Astrocyte of the cerebellum (primary cell): ENCODE data around the gene ASS1.
A peak's percentile ranks its signal among the peaks of the same experiment; 100 is the strongest.

Source experiments
- DNase-seq: peaks from one replicate; pipeline ENCODE4 v3.0.0-alpha.2; 2011; ENCODE audit warnings: low read depth
- H3K4me3 ChIP-seq: 2 replicates; pipeline ENCODE4 v1.5.1; 2011; ENCODE audit warnings: mild to moderate bottlenecking, low read depth, low read length, moderate library complexity
- CTCF ChIP-seq: IDR thresholded peaks from 2 replicates; pipeline ENCODE4 v1.5.1; 2012; ENCODE audit warnings: low read length, low read depth, moderate library complexity, mild to moderate bottlenecking; ENCODE audit errors: missing control alignments
- in situ Hi-C: cut with HindIII; loops from 2 replicates; pipeline ENCODE4 v1.10.0; 2017; ENCODE audit warnings: low sequenced_read_pairs

The ASS1 gene

GRCh38 chr9:130531670-130532069 lies 86.9 kb downstream of the ASS1 start:
- in situ Hi-C loops = no loop called here
- DNase-seq = no peak
- no peak overlapping the region for H3K4me3 ChIP-seq
- TF ChIP-seq CTCF = no peak

GRCh38 chr9:130532426-130533080 lies 87.8 kb downstream of the ASS1 start:
- H3K4me3 ChIP-seq = no peak overlapping the region
- DNase-seq = no peak
- TF ChIP-seq CTCF = no peak
- in situ Hi-C loops = no loop called here

GRCh38 chr9:130535818-130536521 lies 91.2 kb downstream of the ASS1 start:
- peak overlapping the region; percentile 9 for H3K4me3 ChIP-seq
- peak; percentile 3 for TF ChIP-seq CTCF
- DNase-seq = no peak
- in situ Hi-C loops = no loop called here

- DNase-seq = no peak
- no peak for TF ChIP-seq CTCF
- no peak overlapping the region for H3K4me3 ChIP-seq
- in situ Hi-C loops = no loop called here
Observed at GRCh38 chr9:130536701-130537107, 91.9 kb downstream of the ASS1 start.

- in situ Hi-C loops = no loop called here
- TF ChIP-seq CTCF = no peak
- H3K4me3 ChIP-seq = no peak overlapping the region
- no peak for DNase-seq
Observed at GRCh38 chr9:130537346-130538050, 92.7 kb downstream of the ASS1 start.

- in situ Hi-C loops = loop anchor here (5.0 kb wide), 1 partner anchor 43 kb away; no protein-coding TSS in a partner anchor
- no peak overlapping the region for H3K4me3 ChIP-seq
- no peak for TF ChIP-seq CTCF
- peak; percentile 46 for DNase-seq
Observed at GRCh38 chr9:130539420-130540223, 94.9 kb downstream of the ASS1 start.
